Measurements from ENCODE around the gene PSEN1.

PSEN1 gene

DNA sequence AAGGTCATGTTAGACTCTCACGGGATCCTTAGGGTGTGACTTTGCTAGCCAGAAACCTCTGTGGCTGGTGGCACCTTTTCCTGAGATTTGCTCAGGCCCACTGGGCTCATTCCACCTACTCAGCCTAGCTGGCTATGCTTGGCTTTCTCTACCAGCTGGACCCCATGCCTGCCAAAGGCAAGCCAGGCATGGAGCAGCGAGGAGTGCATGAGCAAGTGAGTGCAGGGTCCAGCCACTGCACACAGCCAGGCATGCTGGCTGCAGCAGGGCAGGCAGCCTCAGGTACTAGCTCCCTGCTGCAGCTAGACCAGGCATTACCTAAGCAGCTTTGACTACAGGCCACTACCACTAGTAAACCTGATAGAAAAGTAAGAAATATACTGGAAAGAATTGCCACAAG is 71.3 kb downstream of the PSEN1 start:
- FAIRE-seq (no peak), DNase-seq (ENCODE audit: insufficient read length, low spot score) (no peak)
- TF ChIP-seq SPI1 (IDR thresholded peaks at IDR 0.05; ENCODE audit: low read depth, low read length) (no peak), POLR2A (IDR thresholded peaks at IDR 0.05; ENCODE audit: low read depth, low read length) (no peak), PAX5 (IDR thresholded peaks at IDR 0.05; ENCODE audit: insufficient read depth, low read length, severe bottlenecking) (no peak), TAF1 (IDR thresholded peaks at IDR 0.05; ENCODE audit: low read depth, low read length) (no peak), POLR2AphosphoS5 (IDR thresholded peaks at IDR 0.05; ENCODE audit: low read depth, low read length) (no peak), POU2F2 (IDR thresholded peaks at IDR 0.05; ENCODE audit: low read depth, low read length) (no peak)

- FAIRE-seq = no peak
- TF ChIP-seq POLR2A (IDR thresholded peaks at IDR 0.05; ENCODE audit: low read depth, low read length) = no peak
- TF ChIP-seq TAF1 (IDR thresholded peaks at IDR 0.05; ENCODE audit: low read depth, low read length) = no peak
- TF ChIP-seq POLR2AphosphoS5 (IDR thresholded peaks at IDR 0.05; ENCODE audit: low read depth, low read length) = no peak
- no peak for TF ChIP-seq PAX5 (IDR thresholded peaks at IDR 0.05; ENCODE audit: insufficient read depth, low read length, severe bottlenecking)
- TF ChIP-seq SPI1 (IDR thresholded peaks at IDR 0.05; ENCODE audit: low read depth, low read length) = no peak
- TF ChIP-seq POU2F2 (IDR thresholded peaks at IDR 0.05; ENCODE audit: low read depth, low read length) = no peak
- no peak for DNase-seq (ENCODE audit: insufficient read length, low spot score)
Measured at GRCh38 chr14:73208390-73208789, 72.1 kb downstream of the PSEN1 start.

DNA sequence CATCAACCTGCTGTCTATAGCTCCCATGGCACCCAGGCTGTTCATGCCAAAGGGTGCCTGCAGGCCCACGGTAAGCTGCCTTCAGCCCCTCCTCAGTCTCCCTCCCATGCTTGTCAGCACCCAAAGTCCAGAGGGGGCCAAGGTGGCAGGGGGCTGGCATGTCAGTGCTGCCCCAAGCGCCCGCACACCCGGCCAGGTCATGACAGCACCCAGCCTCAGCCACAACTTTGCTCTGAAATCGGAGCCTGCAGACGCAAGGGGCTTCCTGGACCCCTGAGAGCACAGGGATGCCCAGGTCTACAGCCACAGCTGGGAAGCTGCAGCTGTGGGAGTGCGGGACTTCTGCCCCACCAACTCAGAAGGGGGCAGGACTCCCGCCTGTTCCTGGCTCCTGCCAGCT is 72.5 kb downstream of the PSEN1 start:
- FAIRE-seq = no peak

GRCh38 chr14:73209953-73210352 is 73.6 kb downstream of the PSEN1 start:
- DNase-seq (ENCODE audit: insufficient read length, low spot score) (no peak), FAIRE-seq (no peak)
- TF ChIP-seq SPI1 (IDR thresholded peaks at IDR 0.05; ENCODE audit: low read depth, low read length) (no peak), TAF1 (IDR thresholded peaks at IDR 0.05; ENCODE audit: low read depth, low read length) (no peak), PAX5 (IDR thresholded peaks at IDR 0.05; ENCODE audit: insufficient read depth, low read length, severe bottlenecking) (no peak), POLR2AphosphoS5 (IDR thresholded peaks at IDR 0.05; ENCODE audit: low read depth, low read length) (no peak), POU2F2 (IDR thresholded peaks at IDR 0.05; ENCODE audit: low read depth, low read length) (no peak), POLR2A (IDR thresholded peaks at IDR 0.05; ENCODE audit: low read depth, low read length) (no peak)

More for the DNA sequence above, 72.5 kb downstream of the PSEN1 start:
- no peak for TF ChIP-seq PAX5 (IDR thresholded peaks at IDR 0.05; ENCODE audit: insufficient read depth, low read length, severe bottlenecking)
- no peak for TF ChIP-seq POLR2AphosphoS5 (IDR thresholded peaks at IDR 0.05; ENCODE audit: low read depth, low read length)
- no peak for TF ChIP-seq POLR2A (IDR thresholded peaks at IDR 0.05; ENCODE audit: low read depth, low read length)
- TF ChIP-seq TAF1 (IDR thresholded peaks at IDR 0.05; ENCODE audit: low read depth, low read length) = no peak
- no peak for TF ChIP-seq SPI1 (IDR thresholded peaks at IDR 0.05; ENCODE audit: low read depth, low read length)
- TF ChIP-seq POU2F2 (IDR thresholded peaks at IDR 0.05; ENCODE audit: low read depth, low read length) = no peak
- no peak for DNase-seq (ENCODE audit: insufficient read length, low spot score)

DNA sequence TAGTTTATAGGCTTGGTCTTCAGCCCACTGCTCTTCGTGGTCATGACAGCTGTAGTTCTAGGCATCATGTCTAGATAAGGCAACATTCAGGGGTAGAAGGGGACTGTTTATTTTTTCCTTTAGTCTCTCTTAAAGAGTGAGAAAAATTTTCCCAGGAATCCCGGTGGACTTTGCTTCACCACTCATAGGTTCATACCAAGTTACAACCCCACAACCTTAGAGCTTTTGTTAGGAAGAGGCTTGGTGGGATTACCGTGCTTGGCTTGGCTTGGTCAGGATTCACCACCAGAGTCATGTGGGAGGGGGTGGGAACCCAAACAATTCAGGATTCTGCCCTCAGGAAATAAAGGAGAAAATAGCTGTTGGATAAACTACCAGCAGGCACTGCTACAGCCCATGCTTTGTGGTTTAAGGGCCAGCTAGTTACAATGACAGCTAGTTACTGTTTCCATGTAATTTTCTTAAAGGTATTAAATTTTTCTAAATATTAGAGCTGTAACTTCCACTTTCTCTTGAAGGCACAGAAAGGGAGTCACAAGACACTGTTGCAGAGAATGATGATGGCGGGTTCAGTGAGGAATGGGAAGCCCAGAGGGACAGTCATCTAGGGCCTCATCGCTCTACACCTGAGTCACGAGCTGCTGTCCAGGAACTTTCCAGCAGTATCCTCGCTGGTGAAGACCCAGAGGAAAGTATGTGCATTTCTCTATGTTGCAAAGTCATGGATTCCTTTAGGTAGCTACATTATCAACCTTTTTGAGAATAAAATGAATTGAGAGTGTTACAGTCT is 75.1 kb downstream of the PSEN1 start:
- TF ChIP-seq POLR2AphosphoS5 (IDR thresholded peaks at IDR 0.05; ENCODE audit: low read depth, low read length) (no peak), POLR2A (IDR thresholded peaks at IDR 0.05; ENCODE audit: low read depth, low read length) (no peak), SPI1 (IDR thresholded peaks at IDR 0.05; ENCODE audit: low read depth, low read length) (no peak), TAF1 (IDR thresholded peaks at IDR 0.05; ENCODE audit: low read depth, low read length) (no peak), PAX5 (IDR thresholded peaks at IDR 0.05; ENCODE audit: insufficient read depth, low read length, severe bottlenecking) (no peak), POU2F2 (IDR thresholded peaks at IDR 0.05; ENCODE audit: low read depth, low read length) (no peak)
- FAIRE-seq (no peak), DNase-seq (ENCODE audit: insufficient read length, low spot score) (no peak)

DNA sequence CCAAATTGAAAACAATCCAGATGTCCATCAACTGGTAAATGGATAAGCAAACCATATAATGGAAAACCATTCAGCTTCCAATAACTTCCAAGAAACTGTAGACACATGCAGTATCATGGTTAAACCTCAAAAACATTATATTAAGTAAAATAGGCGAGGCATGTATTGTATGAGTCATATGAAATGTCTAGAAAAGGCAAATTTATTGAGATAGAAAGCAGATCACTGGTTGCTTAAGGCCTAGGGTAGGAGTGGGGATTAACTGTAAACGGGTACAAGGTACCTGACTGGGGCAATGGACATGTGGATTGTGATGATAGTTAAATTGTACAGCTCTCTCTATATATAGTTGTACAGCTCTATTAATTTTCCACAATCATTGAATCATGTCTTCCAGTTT is 79.7 kb downstream of the PSEN1 start:
- no peak for FAIRE-seq

GRCh38 chr14:73217411-73217810 is 81.1 kb downstream of the PSEN1 start:
- no peak for TF ChIP-seq PAX5 (IDR thresholded peaks at IDR 0.05; ENCODE audit: insufficient read depth, low read length, severe bottlenecking)
- TF ChIP-seq POU2F2 (IDR thresholded peaks at IDR 0.05; ENCODE audit: low read depth, low read length) = no peak
- no peak for TF ChIP-seq SPI1 (IDR thresholded peaks at IDR 0.05; ENCODE audit: low read depth, low read length)
- no peak for TF ChIP-seq TAF1 (IDR thresholded peaks at IDR 0.05; ENCODE audit: low read depth, low read length)
- TF ChIP-seq POLR2A (IDR thresholded peaks at IDR 0.05; ENCODE audit: low read depth, low read length) = no peak
- no peak for TF ChIP-seq POLR2AphosphoS5 (IDR thresholded peaks at IDR 0.05; ENCODE audit: low read depth, low read length)
- no peak for FAIRE-seq
- DNase-seq (ENCODE audit: insufficient read length, low spot score) = no peak

More for the DNA sequence above, 79.7 kb downstream of the PSEN1 start:
- no peak for TF ChIP-seq POU2F2 (IDR thresholded peaks at IDR 0.05; ENCODE audit: low read depth, low read length)
- TF ChIP-seq SPI1 (IDR thresholded peaks at IDR 0.05; ENCODE audit: low read depth, low read length) = no peak
- TF ChIP-seq PAX5 (IDR thresholded peaks at IDR 0.05; ENCODE audit: insufficient read depth, low read length, severe bottlenecking) = no peak
- no peak for TF ChIP-seq POLR2AphosphoS5 (IDR thresholded peaks at IDR 0.05; ENCODE audit: low read depth, low read length)
- TF ChIP-seq POLR2A (IDR thresholded peaks at IDR 0.05; ENCODE audit: low read depth, low read length) = no peak
- no peak for TF ChIP-seq TAF1 (IDR thresholded peaks at IDR 0.05; ENCODE audit: low read depth, low read length)
- no peak for DNase-seq (ENCODE audit: insufficient read length, low spot score)

DNA sequence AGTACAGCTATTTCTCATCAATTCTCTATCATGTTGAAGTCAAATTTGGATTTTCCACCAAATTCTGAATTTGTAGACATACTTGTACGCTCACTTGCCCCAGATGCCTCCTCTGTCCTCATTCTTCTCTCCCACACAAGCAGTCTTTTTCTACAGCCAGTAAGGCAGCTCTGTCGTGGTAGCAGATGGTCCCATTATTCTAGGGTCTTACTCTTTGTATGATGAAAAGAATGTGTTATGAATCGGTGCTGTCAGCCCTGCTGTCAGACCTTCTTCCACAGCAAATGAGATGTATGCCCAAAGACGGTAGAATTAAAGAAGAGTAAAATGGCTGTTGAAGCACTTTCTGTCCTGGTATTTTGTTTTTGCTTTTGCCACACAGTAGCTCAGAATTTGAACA is 83.8 kb downstream of the PSEN1 start:
- FAIRE-seq = no peak

GRCh38 chr14:73220634-73221033 is 84.3 kb downstream of the PSEN1 start:
- TF ChIP-seq POLR2AphosphoS5 (IDR thresholded peaks at IDR 0.05; ENCODE audit: low read depth, low read length) = no peak
- no peak for TF ChIP-seq POU2F2 (IDR thresholded peaks at IDR 0.05; ENCODE audit: low read depth, low read length)
- TF ChIP-seq SPI1 (IDR thresholded peaks at IDR 0.05; ENCODE audit: low read depth, low read length) = no peak
- TF ChIP-seq POLR2A (IDR thresholded peaks at IDR 0.05; ENCODE audit: low read depth, low read length) = no peak
- no peak for TF ChIP-seq PAX5 (IDR thresholded peaks at IDR 0.05; ENCODE audit: insufficient read depth, low read length, severe bottlenecking)
- TF ChIP-seq TAF1 (IDR thresholded peaks at IDR 0.05; ENCODE audit: low read depth, low read length) = no peak
- no peak for FAIRE-seq
- DNase-seq (ENCODE audit: insufficient read length, low spot score) = no peak

More for the DNA sequence above, 83.8 kb downstream of the PSEN1 start:
- no peak for DNase-seq (ENCODE audit: insufficient read length, low spot score)
- TF ChIP-seq POLR2A (IDR thresholded peaks at IDR 0.05; ENCODE audit: low read depth, low read length) (no peak), POLR2AphosphoS5 (IDR thresholded peaks at IDR 0.05; ENCODE audit: low read depth, low read length) (no peak), TAF1 (IDR thresholded peaks at IDR 0.05; ENCODE audit: low read depth, low read length) (no peak), PAX5 (IDR thresholded peaks at IDR 0.05; ENCODE audit: insufficient read depth, low read length, severe bottlenecking) (no peak), POU2F2 (IDR thresholded peaks at IDR 0.05; ENCODE audit: low read depth, low read length) (no peak), SPI1 (IDR thresholded peaks at IDR 0.05; ENCODE audit: low read depth, low read length) (no peak)

Measured in GM12891 (cell line).